ENCODE measurements around the gene COBL. TPM values are rescaled to one million over a fixed set of nuclear protein-coding genes. Genes with fewer than 3 reads are reported as not detected.

Gene COBL
- total RNA-seq, 1 donor = not detected

GRCh38 chr7:51326656-51327286 lies 10.2 kb upstream of the COBL start:
- TF ChIP-seq, protein P1, sequence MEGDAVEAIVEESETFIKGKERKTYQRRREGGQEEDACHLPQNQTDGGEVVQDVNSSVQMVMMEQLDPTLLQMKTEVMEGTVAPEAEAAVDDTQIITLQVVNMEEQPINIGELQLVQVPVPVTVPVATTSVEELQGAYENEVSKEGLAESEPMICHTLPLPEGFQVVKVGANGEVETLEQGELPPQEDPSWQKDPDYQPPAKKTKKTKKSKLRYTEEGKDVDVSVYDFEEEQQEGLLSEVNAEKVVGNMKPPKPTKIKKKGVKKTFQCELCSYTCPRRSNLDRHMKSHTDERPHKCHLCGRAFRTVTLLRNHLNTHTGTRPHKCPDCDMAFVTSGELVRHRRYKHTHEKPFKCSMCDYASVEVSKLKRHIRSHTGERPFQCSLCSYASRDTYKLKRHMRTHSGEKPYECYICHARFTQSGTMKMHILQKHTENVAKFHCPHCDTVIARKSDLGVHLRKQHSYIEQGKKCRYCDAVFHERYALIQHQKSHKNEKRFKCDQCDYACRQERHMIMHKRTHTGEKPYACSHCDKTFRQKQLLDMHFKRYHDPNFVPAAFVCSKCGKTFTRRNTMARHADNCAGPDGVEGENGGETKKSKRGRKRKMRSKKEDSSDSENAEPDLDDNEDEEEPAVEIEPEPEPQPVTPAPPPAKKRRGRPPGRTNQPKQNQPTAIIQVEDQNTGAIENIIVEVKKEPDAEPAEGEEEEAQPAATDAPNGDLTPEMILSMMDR (IDR thresholded peaks at IDR 0.05; ENCODE audit: insufficient read depth, low read length) = no peak
- DNase-seq (ENCODE audit: low read depth) = no peak
- no peak overlapping the region for H3K4me3 ChIP-seq (ENCODE audit: low read depth, low read length)

- TF ChIP-seq, protein P1 (IDR thresholded peaks at IDR 0.05; ENCODE audit: insufficient read depth, low read length) = no peak
- no peak overlapping the region for H3K4me3 ChIP-seq (ENCODE audit: low read depth, low read length)
- DNase-seq (ENCODE audit: low read depth) = no peak
These were observed 9.3 kb upstream of the COBL start for GRCh38 chr7:51325908-51326307.

- H3K4me3 ChIP-seq (ENCODE audit: low read depth, low read length) = no peak overlapping the region
- no peak for DNase-seq (ENCODE audit: low read depth)
- TF ChIP-seq, protein P1 (IDR thresholded peaks at IDR 0.05; ENCODE audit: insufficient read depth, low read length) = no peak
These were observed 8.7 kb upstream of the COBL start for GRCh38 chr7:51325261-51325676.

DNA sequence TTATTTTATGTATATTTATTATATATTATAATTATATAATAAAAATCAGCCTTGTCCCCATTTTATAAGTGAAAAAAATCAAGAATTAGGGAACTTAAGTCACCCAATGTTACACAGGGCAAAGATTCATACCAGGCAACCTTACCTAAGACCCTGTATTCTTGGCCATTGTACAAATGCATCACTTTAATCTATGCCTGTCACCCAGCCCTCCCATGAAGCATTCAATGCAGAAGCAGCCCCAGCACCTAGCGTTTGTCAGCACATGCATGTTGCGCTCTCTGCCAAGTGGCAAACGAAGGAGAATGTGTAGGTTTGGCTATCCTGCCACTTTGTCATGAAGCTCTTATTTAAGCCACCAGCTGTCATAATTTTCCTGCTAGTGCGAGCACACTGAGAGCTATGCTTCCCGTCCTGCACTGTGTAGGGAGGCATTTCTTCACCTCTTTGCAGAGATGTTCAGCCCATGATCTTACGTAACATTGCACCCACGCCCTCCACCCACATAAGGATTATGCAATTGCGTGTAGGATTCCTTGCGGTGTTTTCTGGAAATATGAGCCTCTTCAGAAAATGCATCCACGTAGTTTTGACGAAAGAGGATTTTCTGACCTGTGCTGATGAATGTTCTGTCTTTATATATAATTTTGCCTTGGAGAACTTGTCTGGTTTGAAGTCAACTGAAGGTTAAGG lies 7.7 kb upstream of the COBL start:
- TF ChIP-seq, protein P1 (IDR thresholded peaks at IDR 0.05; ENCODE audit: insufficient read depth, low read length) = no peak
- DNase-seq (ENCODE audit: low read depth) = no peak
- no peak overlapping the region for H3K4me3 ChIP-seq (ENCODE audit: low read depth, low read length)

DNA sequence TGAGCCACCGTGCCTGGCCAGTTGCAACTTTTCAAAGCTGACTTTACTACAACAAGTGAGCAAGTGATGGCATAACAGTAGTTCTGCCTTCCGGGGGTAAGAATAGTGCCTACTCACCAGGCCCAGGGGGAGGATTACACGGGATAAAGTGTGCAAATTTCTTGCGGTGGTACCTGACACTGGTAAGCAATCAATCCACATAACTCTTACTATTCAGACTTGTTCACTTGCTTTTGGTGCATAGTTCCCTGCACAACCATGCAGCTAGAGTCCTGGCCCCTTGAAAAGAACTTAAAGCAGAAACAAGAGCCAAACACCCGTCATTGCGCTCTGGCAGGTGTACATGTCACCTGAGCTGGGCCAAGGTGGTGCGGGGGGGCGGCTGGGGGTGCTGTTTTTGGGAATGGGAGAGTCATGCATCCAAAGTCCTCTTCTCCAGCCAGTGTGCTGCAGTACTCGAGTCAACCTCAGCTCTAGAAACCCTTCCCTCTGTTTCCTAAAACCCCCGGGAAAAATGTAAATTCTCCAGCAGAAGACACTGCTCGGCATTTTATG lies 5.4 kb upstream of the COBL start:
- no peak for DNase-seq (ENCODE audit: low read depth)
- no peak overlapping the region for H3K4me3 ChIP-seq (ENCODE audit: low read depth, low read length)
- TF ChIP-seq, protein P1 (IDR thresholded peaks at IDR 0.05; ENCODE audit: insufficient read depth, low read length) = no peak

DNA sequence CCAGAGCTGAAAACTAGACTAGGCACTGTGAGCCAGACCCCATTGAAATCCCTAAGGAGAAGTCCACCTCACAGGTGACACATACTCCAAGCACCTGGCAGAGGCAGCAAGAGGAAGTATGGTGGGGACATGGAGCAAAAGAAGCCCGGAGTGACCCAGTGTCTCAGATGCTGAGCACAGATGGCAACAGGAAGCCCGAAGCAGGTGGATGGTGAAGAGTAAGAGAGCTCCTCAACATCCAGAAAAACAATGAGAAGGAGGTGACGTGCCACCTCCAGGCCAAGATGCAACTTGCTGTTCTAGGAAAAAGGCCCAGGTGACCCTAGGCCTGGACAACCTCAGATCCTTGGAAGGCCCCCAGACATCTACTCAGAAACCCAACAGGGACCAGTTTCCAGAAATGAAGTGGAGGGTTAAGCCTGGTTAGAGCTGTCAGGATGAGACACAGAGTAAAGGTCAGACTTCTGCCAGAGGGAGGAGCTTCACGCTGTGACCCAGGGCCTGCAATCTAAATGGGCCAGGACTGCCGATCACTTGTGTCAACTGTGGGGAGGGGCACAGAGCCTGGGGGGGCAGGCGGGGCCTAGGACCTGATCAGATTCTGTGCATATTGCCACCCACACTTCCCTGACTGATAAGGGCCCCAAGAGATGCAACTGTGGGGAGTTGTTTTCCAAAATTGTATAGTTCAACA lies 2.4 kb upstream of the COBL start:
- DNase-seq (ENCODE audit: low read depth) = no peak
- TF ChIP-seq, protein P1 (IDR thresholded peaks at IDR 0.05; ENCODE audit: insufficient read depth, low read length) = no peak
- no peak overlapping the region for H3K4me3 ChIP-seq (ENCODE audit: low read depth, low read length)
